ENCODE measurements around the gene LSAMP. TPM values are rescaled to one million over a fixed set of nuclear protein-coding genes. Genes with fewer than 3 reads are reported as not detected.
"Not testable (repeated sequence)": the region's sequence is repeated elsewhere in the genome, so short reads cannot be mapped to it uniquely, and the experiment has no call there.

LSAMP gene
- total RNA-seq, 1 experiment from 2014 or later: 3.1 TPM

DNA sequence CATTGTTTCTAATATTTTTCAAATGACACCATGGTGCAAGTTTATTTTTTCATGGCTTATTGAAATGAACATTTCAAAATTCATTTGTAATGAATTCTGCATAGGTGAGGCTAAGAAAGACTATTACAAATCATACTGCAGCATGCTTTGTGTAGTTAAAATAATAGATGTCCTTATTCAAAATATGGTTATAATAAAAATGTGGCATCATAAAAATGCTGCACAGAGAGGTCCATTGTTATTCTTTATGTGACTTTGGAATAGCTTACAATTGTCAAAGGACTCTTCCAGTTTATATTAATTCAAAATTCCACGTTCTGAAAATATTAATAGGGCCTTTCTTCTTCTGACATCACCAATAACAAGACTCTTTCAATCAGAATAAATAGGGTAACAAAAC, 599.3 kb downstream of the LSAMP start:
- H3K27ac ChIP-seq (ENCODE audit: low read length): no peak overlapping the region
- H3K4me3 ChIP-seq (ENCODE audit: low read depth in 2 of 2, low read length in 2 of 2): no peak overlapping the region
- ATAC-seq: no peak
- intact Hi-C loops (cut with micrococcal nuclease; ENCODE audit: unreplicated experiment): no loop called here
- H3K36me3 ChIP-seq (ENCODE audit: control insufficient read depth, insufficient read depth, low read length): no peaks in the 10 kb centered on the region
- POLR2A ChIA-PET: no interaction called here
- no peaks in the 10 kb centered on the region for H3K27me3 ChIP-seq (ENCODE audit: control insufficient read depth, insufficient read depth, low read length)
- no peaks in the 10 kb centered on the region for H3K9me3 ChIP-seq (ENCODE audit: control insufficient read depth, insufficient read depth, low read depth, low read length)
- TF ChIP-seq, protein P1, sequence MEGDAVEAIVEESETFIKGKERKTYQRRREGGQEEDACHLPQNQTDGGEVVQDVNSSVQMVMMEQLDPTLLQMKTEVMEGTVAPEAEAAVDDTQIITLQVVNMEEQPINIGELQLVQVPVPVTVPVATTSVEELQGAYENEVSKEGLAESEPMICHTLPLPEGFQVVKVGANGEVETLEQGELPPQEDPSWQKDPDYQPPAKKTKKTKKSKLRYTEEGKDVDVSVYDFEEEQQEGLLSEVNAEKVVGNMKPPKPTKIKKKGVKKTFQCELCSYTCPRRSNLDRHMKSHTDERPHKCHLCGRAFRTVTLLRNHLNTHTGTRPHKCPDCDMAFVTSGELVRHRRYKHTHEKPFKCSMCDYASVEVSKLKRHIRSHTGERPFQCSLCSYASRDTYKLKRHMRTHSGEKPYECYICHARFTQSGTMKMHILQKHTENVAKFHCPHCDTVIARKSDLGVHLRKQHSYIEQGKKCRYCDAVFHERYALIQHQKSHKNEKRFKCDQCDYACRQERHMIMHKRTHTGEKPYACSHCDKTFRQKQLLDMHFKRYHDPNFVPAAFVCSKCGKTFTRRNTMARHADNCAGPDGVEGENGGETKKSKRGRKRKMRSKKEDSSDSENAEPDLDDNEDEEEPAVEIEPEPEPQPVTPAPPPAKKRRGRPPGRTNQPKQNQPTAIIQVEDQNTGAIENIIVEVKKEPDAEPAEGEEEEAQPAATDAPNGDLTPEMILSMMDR (IDR thresholded peaks at IDR 0.05): no peak
- TF ChIP-seq, protein P2, sequence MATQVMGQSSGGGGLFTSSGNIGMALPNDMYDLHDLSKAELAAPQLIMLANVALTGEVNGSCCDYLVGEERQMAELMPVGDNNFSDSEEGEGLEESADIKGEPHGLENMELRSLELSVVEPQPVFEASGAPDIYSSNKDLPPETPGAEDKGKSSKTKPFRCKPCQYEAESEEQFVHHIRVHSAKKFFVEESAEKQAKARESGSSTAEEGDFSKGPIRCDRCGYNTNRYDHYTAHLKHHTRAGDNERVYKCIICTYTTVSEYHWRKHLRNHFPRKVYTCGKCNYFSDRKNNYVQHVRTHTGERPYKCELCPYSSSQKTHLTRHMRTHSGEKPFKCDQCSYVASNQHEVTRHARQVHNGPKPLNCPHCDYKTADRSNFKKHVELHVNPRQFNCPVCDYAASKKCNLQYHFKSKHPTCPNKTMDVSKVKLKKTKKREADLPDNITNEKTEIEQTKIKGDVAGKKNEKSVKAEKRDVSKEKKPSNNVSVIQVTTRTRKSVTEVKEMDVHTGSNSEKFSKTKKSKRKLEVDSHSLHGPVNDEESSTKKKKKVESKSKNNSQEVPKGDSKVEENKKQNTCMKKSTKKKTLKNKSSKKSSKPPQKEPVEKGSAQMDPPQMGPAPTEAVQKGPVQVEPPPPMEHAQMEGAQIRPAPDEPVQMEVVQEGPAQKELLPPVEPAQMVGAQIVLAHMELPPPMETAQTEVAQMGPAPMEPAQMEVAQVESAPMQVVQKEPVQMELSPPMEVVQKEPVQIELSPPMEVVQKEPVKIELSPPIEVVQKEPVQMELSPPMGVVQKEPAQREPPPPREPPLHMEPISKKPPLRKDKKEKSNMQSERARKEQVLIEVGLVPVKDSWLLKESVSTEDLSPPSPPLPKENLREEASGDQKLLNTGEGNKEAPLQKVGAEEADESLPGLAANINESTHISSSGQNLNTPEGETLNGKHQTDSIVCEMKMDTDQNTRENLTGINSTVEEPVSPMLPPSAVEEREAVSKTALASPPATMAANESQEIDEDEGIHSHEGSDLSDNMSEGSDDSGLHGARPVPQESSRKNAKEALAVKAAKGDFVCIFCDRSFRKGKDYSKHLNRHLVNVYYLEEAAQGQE (IDR thresholded peaks at IDR 0.05; ENCODE audit: insufficient read depth in 1 of 2, low read depth in 2 of 2, low read length in 1 of 2): no peak
- TF ChIP-seq TCF7L2 (IDR thresholded peaks at IDR 0.05; ENCODE audit: low read depth, low read length) (no peak), SIN3A (IDR thresholded peaks at IDR 0.05; ENCODE audit: borderline replicate concordance, insufficient read depth, low read depth, low read length) (no peak), POLR2AphosphoS5 (IDR thresholded peaks at IDR 0.05; ENCODE audit: low read depth, low read length) (no peak)
- in situ Hi-C loops (cut with HindIII; ENCODE audit: low pct_unique_long_range_greater_than_20kb, low sequenced_read_pairs): no loop called here
- CTCF ChIA-PET: no interaction called here
- no peaks in the 10 kb centered on the region for H3K4me1 ChIP-seq (ENCODE audit: control insufficient read depth, insufficient read depth, low read length)
- no peak for DNase-seq (ENCODE audit: low read depth, low spot score)
- BruUV-seq (replicated peaks): no TSS peak

DNA sequence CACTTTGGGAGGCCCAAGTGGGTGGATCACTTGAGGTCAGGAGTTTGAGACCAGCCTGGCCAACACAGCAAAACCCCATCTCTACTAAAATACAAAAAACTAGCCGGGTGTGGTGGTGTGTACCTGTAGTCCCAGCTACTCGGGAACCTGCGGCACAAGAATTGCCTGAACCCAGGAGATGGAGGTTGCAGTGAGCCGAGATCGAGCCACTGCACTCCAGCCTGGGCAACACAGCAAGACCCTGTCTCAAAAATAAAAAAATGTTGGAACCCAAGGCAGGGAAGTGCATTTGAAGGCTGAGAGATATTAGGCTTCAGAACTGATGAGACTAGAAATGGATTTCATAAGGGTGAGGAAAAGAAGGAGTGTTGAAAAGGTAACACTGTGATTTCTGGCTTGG, 600.6 kb downstream of the LSAMP start:
- CTCF ChIA-PET; intact Hi-C loops (cut with micrococcal nuclease; ENCODE audit: unreplicated experiment); POLR2A ChIA-PET; H3K36me3 ChIP-seq (ENCODE audit: control insufficient read depth, insufficient read depth, low read length); H3K4me1 ChIP-seq (ENCODE audit: control insufficient read depth, insufficient read depth, low read length); H3K27ac ChIP-seq (ENCODE audit: low read length); H3K27me3 ChIP-seq (ENCODE audit: control insufficient read depth, insufficient read depth, low read length); H3K4me3 ChIP-seq (ENCODE audit: low read depth in 2 of 2, low read length in 2 of 2); H3K9me3 ChIP-seq (ENCODE audit: control insufficient read depth, insufficient read depth, low read depth, low read length); DNase-seq (ENCODE audit: low read depth, low spot score); in situ Hi-C loops (cut with HindIII; ENCODE audit: low pct_unique_long_range_greater_than_20kb, low sequenced_read_pairs); ATAC-seq; BruUV-seq (replicated peaks): not testable (repeated sequence)

DNA sequence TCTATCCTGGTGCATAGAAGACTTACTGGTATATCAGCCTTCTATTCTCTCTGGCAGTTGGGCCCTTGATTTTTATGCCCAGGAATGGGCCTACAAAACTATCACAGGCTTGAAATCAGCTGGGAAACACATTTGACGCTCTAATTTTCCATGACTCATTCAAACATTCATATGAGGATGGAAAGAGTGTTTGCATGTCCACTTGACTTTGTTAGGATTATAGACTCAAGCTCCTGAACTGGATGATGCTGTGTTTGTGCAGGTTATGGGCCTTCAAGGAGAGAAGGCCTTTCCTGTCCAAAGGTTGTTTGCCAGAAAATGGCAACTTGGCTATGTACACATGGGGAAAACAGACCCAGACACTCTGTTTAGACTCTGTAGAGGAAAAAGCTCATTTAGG, 602.1 kb downstream of the LSAMP start:
- H3K36me3 ChIP-seq (ENCODE audit: control insufficient read depth, insufficient read depth, low read length): no peaks in the 10 kb centered on the region
- ChIA-PET POLR2A (no interaction called here), CTCF (no interaction called here)
- H3K27ac ChIP-seq (ENCODE audit: low read length): no peak overlapping the region
- in situ Hi-C loops (cut with HindIII; ENCODE audit: low pct_unique_long_range_greater_than_20kb, low sequenced_read_pairs) (no loop called here), intact Hi-C loops (cut with micrococcal nuclease; ENCODE audit: unreplicated experiment) (no loop called here)
- TF ChIP-seq POLR2AphosphoS5 (IDR thresholded peaks at IDR 0.05; ENCODE audit: low read depth, low read length): no peak
- TF ChIP-seq, protein P2 (IDR thresholded peaks at IDR 0.05; ENCODE audit: insufficient read depth in 1 of 2, low read depth in 2 of 2, low read length in 1 of 2): no peak
- TF ChIP-seq TCF7L2 (IDR thresholded peaks at IDR 0.05; ENCODE audit: low read depth, low read length): no peak
- TF ChIP-seq SIN3A (IDR thresholded peaks at IDR 0.05; ENCODE audit: borderline replicate concordance, insufficient read depth, low read depth, low read length): no peak
- TF ChIP-seq, protein P1 (IDR thresholded peaks at IDR 0.05): no peak
- no peak overlapping the region for H3K4me3 ChIP-seq (ENCODE audit: low read depth in 2 of 2, low read length in 2 of 2)
- no TSS peak for BruUV-seq (replicated peaks)
- DNase-seq (ENCODE audit: low read depth, low spot score): no peak
- no peaks in the 10 kb centered on the region for H3K27me3 ChIP-seq (ENCODE audit: control insufficient read depth, insufficient read depth, low read length)
- H3K4me1 ChIP-seq (ENCODE audit: control insufficient read depth, insufficient read depth, low read length): no peaks in the 10 kb centered on the region
- ATAC-seq: no peak
- H3K9me3 ChIP-seq (ENCODE audit: control insufficient read depth, insufficient read depth, low read depth, low read length): no peaks in the 10 kb centered on the region
